Bronchial epithelial cell (primary cell): ENCODE measurements around the gene GABRP. TPM values are rescaled to one million over a fixed set of nuclear protein-coding genes. Genes with fewer than 3 reads are reported as not detected.

Experiments
- DNase-seq: peaks from one replicate; pipeline ENCODE4 v3.0.0-alpha.2; 2010; ENCODE audit warnings: low read depth
- FAIRE-seq: peaks from 2 replicates; lab custom pipeline; 2011; peaks lifted over from hg19 to GRCh38; lab: Jason Lieb, UNC
- H3K27me3 ChIP-seq: 2 replicates; pipeline ENCODE4 v1.5.1; 2011; ENCODE audit warnings: low read length; ENCODE audit not compliant: control insufficient read depth, insufficient read depth
- H3K36me3 ChIP-seq: 2 replicates; pipeline ENCODE4 v1.5.1; 2011; ENCODE audit warnings: low read length; ENCODE audit not compliant: control insufficient read depth, insufficient read depth
- H3K4me3 ChIP-seq: 2 replicates; pipeline ENCODE4 v1.5.1; 2011; ENCODE audit warnings: mild to moderate bottlenecking, low read depth, low read length, control low read depth
- CTCF ChIP-seq: IDR thresholded peaks from 2 replicates; pipeline ENCODE4 v1.5.1; 2011; ENCODE audit warnings: mild to moderate bottlenecking, moderate library complexity, low read length, control low read depth, inconsistent platforms; ENCODE audit not compliant: insufficient read depth, severe bottlenecking
- total RNA-seq: library from RNA; depleted of rRNA; stranded (reverse); fragments of >200 nt; gene quantifications from 2 replicates; pipeline ENCODE4 v1.2.1, GENCODE V29; 2014

Gene GABRP
- total RNA-seq, 1 donor from 2014 or later: not detected

DNA sequence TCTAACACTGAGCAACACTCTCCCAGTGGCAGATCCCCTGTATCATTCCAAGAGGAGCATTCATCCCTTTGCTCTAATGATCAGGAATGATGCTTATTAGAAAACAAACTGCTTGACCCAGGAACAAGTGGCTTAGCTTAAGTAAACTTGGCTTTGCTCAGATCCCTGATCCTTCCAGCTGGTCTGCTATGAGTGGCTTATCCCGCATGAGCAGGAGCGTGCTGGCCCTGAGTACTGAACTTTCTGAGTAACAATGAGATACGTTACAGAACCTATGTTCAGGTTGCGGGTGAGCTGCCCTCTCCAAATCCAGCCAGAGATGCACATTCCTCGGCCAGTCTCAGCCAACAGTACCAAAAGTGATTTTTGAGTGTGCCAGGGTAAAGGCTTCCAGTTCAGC lies 29.7 kb downstream of the GABRP start:
- Histone ChIP-seq H3K36me3 (no peaks in the 10 kb centered on the region), H3K4me3 (no peak overlapping the region), H3K27me3 (no peaks in the 10 kb centered on the region)
- FAIRE-seq: no peak
- DNase-seq: no peak
- TF ChIP-seq CTCF: no peak

DNA sequence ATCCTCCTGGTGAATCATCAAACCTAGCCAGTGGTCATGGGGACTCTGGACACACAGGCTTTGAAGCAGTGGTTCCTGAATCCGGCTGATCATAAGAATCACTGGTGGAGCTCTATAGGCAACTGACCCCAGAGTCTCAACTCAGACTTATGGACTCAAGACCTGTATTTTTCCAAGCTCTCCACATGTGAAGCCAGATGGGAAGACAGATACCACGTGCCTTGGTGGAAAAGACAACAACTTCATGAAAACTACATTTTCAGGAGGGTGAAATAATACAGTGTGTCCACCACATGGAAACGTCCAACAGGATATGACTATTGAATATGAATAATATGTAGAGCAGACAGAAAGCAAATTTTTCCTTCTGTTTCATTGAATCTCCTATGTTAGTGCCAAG lies 33.7 kb downstream of the GABRP start:
- Histone ChIP-seq H3K27me3 (no peaks in the 10 kb centered on the region), H3K4me3 (no peak overlapping the region), H3K36me3 (no peaks in the 10 kb centered on the region)
- FAIRE-seq (peak; percentile 7), DNase-seq (no peak)
- no peak for TF ChIP-seq CTCF

DNA sequence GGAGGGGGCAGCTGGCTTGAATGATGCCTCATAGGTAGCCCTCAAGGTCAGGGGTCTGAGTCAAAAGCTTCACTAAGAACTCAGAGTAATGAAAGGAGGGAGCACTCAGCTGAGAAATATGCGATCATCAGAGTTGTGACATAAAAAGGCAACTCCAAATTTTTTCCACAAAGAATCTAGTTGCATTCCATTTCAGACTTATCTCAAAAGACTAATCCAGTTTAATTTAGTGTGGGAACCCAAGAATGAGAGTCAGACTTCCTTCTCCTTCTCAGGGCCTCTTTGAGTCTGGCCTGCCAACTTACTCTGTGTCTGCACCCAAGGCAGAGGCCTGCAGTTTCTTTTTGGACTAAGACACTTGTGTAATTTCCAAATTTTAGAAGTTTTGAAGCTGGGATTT lies 34.7 kb downstream of the GABRP start:
- TF ChIP-seq CTCF: no peak
- DNase-seq (no peak), FAIRE-seq (no peak)
- no peak overlapping the region for H3K4me3 ChIP-seq
- H3K27me3 ChIP-seq: no peaks in the 10 kb centered on the region
- no peaks in the 10 kb centered on the region for H3K36me3 ChIP-seq

- H3K27me3 ChIP-seq: no peaks in the 10 kb centered on the region
- FAIRE-seq (no peak), DNase-seq (no peak)
These were observed 36.3 kb downstream of the GABRP start for GRCh38 chr5:170819824-170820223.

GRCh38 chr5:170821257-170821800 lies 37.8 kb downstream of the GABRP start:
- no peaks in the 10 kb centered on the region for H3K27me3 ChIP-seq
- H3K4me3 ChIP-seq: no peak overlapping the region
- DNase-seq: no peak
- no peak for FAIRE-seq
- no peak for TF ChIP-seq CTCF
- H3K36me3 ChIP-seq: no peaks in the 10 kb centered on the region

More at GRCh38 chr5:170819824-170820223, 36.3 kb downstream of the GABRP start:
- no peaks in the 10 kb centered on the region for H3K36me3 ChIP-seq
- no peak for TF ChIP-seq CTCF
- no peak overlapping the region for H3K4me3 ChIP-seq

GRCh38 chr5:170826117-170826516 lies 42.6 kb downstream of the GABRP start:
- Histone ChIP-seq H3K36me3 (no peaks in the 10 kb centered on the region), H3K27me3 (no peaks in the 10 kb centered on the region), H3K4me3 (no peak overlapping the region)
- DNase-seq (no peak), FAIRE-seq (no peak)
- TF ChIP-seq CTCF: no peak
